Skeletal muscle cell (primary cell): ENCODE results near the gene DAZ1.
"Not testable (repeated sequence)": the region's sequence is repeated elsewhere in the genome, so short reads cannot be mapped to it uniquely, and the experiment has no call there.

Experiments used
- DNase-seq: peaks from one replicate; pipeline ENCODE4 v3.0.0-alpha.2; 2010; ENCODE audit warnings: low read depth
- H3K4me3 ChIP-seq: 2 replicates; pipeline ENCODE4 v1.5.1; 2011; ENCODE audit warnings: low read depth, mild to moderate bottlenecking, control low read depth, low read length, moderate library complexity

Gene DAZ1

GRCh38 chrY:23198908-23199307 lies at the start of gene DAZ1:
Gene DAZ1, minus strand, starts transcription at chrY:23199008. Its CDS starts 208 bp downstream, at chrY:23198800.
- H3K4me3 ChIP-seq, DNase-seq: not testable (repeated sequence)

DNA sequence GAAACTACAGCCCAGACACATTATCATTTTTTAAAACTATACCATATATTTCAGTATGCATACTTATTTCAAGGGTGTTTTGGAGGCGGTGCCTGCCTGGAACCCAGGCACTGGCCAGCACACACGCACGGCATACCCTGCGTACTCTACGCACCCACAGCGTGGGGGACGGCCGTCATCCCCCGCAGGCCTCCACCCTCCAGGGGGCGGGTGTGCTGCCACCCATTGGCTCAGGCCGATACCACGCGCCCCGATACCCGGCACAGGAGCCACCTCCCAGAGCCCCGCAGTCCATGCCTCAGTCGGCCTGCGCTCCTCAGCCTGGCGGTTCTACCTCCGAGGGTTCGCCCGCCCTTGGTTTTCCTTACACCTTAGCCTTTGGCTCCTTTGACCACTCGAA lies 20.4 kb upstream of the DAZ1 start, which contains the start of gene DAZ2:
Gene DAZ2, plus strand, starts transcription at position 301 of the 400 bp plus-strand sequence. CDS start 208 bp downstream, outside the sequence.
- DNase-seq, H3K4me3 ChIP-seq: not testable (repeated sequence)

GRCh38 chrY:23210681-23211080 lies 11.9 kb upstream of the DAZ1 start:
- not testable (repeated sequence) for DNase-seq, H3K4me3 ChIP-seq

GRCh38 chrY:23209802-23210495 lies 11.1 kb upstream of the DAZ1 start:
- not testable (repeated sequence) for H3K4me3 ChIP-seq, DNase-seq

DNA sequence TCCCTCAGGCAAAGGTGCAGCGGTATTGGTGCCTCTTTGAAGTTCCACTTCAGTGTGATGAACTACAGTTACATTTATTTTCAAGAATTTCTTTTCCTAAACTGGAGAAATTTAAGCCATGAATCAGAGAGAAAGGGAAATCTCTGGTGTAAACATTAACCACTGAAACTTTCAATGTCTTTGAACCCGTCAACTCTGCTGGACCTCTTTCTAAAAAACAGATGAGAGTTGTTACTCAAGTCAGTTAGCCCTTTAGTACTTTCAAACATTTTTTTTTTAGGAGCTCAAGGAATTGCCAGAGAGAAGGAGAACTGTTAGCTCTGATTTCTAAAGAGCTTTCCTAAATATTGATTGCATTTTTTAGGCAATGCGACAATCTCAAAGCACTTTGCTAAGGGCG lies 8.6 kb upstream of the DAZ1 start:
- not testable (repeated sequence) for H3K4me3 ChIP-seq, DNase-seq
